ENCODE measurements around the gene CMKLR1.

DNA sequence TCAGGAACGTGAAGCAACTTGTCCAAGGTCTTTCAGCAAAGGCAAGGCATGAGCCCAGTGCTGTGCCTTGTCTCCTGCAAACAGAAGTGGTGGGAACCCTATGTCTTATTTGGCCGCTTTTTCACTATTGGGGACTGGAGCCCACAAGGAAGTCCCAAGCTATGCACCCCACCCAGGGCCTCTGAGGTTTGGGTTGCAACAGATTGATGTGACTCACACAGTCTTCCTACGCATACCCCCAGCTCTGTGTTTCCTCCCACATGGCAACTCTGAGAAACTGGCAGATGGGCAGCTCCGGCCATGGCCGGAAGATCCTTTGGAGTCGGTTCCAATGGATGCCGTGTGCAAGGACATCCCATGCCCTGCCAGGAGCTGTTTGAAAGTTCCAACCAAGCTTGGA is 28.3 kb upstream of the CMKLR1 start:
- no peak for TF ChIP-seq CTCF (IDR thresholded peaks at IDR 0.05)
- no peak for TF ChIP-seq POLR2A (IDR thresholded peaks at IDR 0.05)
